SH-SY5Y (cell line): ENCODE measurements around the gene PALM3.

Experiments used
- GATA2 ChIP-seq: IDR thresholded peaks from 2 replicates; pipeline ENCODE4 v1.6.1; 2011; ENCODE audit warnings: mild to moderate bottlenecking, low read depth, low read length
- GATA3 ChIP-seq: IDR thresholded peaks from 2 replicates; pipeline ENCODE4 v1.6.1; 2011; ENCODE audit warnings: low read depth, mild to moderate bottlenecking, low read length, moderate library complexity

The PALM3 gene

GRCh38 chr19:14005349-14006084 lies 56.4 kb downstream of the PALM3 start:
- TF ChIP-seq GATA2 (no peak), GATA3 (no peak)

- no peak for TF ChIP-seq GATA2
- no peak for TF ChIP-seq GATA3
Measured at GRCh38 chr19:14004619-14005348, 57.1 kb downstream of the PALM3 start.
